Kidney (tissue), 14 donors: Measurements from ENCODE around the gene DNASE1L2. TPM values are rescaled to one million over a fixed set of nuclear protein-coding genes. Genes with fewer than 3 reads are reported as not detected.

Source experiments
- DNase-seq, 5 donors: peaks; one replicate each; pipeline ENCODE4 v3.0.0-alpha.2; 2013 to 2020
- FAIRE-seq: peaks from 2 replicates; lab custom pipeline; 2012; peaks lifted over from hg19 to GRCh38; lab: Jason Lieb, UNC
- H3K27ac ChIP-seq, 2 donors: one replicate each; pipeline ENCODE4 v1.7.0; 2013; ENCODE audit warnings: low read depth in 2 of 2, low read length in 2 of 2, inconsistent platforms in 1 of 2
- H3K27me3 ChIP-seq: one replicate; pipeline ENCODE4 v1.7.1; 2013; ENCODE audit warnings: low read length, inconsistent platforms; ENCODE audit not compliant: control insufficient read depth, insufficient read depth
- H3K36me3 ChIP-seq, 3 donors: one replicate each; pipeline versions ENCODE4 v1.7.0 to v1.7.1; 2013; ENCODE audit warnings: low read length in 3 of 3, control low read depth in 1 of 3, inconsistent platforms in 1 of 3; ENCODE audit not compliant: insufficient read depth in 3 of 3, control insufficient read depth in 2 of 3
- H3K4me1 ChIP-seq, 3 donors: one replicate each; pipeline versions ENCODE4 v1.7.0 to v1.7.1; 2013; ENCODE audit warnings: low read length in 3 of 3, inconsistent platforms in 1 of 3, low read depth in 1 of 3; ENCODE audit not compliant: control insufficient read depth in 2 of 3, insufficient read depth in 2 of 3
- H3K4me3 ChIP-seq, 3 donors: one replicate each; pipeline versions ENCODE4 v1.7.0 to v1.8.1; 2013; ENCODE audit warnings: low read length in 3 of 3, control low read depth in 1 of 3, inconsistent platforms in 1 of 3
- H3K9ac ChIP-seq, 3 donors: one replicate each; pipeline versions ENCODE4 v1.7.0 to v1.7.1; 2013; ENCODE audit warnings: low read length in 3 of 3, control low read depth in 1 of 3, inconsistent platforms in 1 of 3
- H3K9me3 ChIP-seq, 3 donors: one replicate each; pipeline versions ENCODE4 v1.7.0 to v1.7.1; 2013; ENCODE audit warnings: low read length in 3 of 3, control low read depth in 1 of 3, inconsistent platforms in 1 of 3; ENCODE audit not compliant: control insufficient read depth in 2 of 3, insufficient read depth in 1 of 3
- CTCF ChIP-seq: IDR thresholded peaks from 3 replicates; pipeline ENCODE4 v1.5.1; 2012; ENCODE audit warnings: mild to moderate bottlenecking, moderate library complexity, borderline replicate concordance; ENCODE audit not compliant: insufficient read depth; ENCODE audit errors: extremely low read depth
- intact Hi-C: fragments of 100-400 bp; cut with DNase I; formaldehyde crosslinking; loops from one replicate; pipeline ENCODE4 v1.11.1; 2022
- polyA plus RNA-seq: library from polyadenylated mRNA; stranded (reverse); fragments of 350-450 nt; fragmentation: Illumina TruSeq; extraction: RNeasy Lipid Tissue Mini Kit (QIAGEN cat#74804); gene quantifications from one replicate; pipeline ENCODE4 v1.2.3, GENCODE V29; 2014; ENCODE audit warnings: low read depth, low replicate concordance; ENCODE audit not compliant: insufficient read depth
- total RNA-seq: library from RNA; stranded (reverse); fragmentation: NEBNext Ultra II Directional; extraction: Animal tissue kit (Norgen Biotek cat#: 25700); gene quantifications from one replicate; pipeline ENCODE4 v1.2.1, GENCODE V29; 2021
- donor health status: control.
- donor health status: control.
- donor health status: control.
- donor health status: control.
- donor health status: control.
- donor health status: DM: yes; HTN: yes; CAD: no.
- donor health status: Normal renal cell carcinoma (clear cell type).

DNASE1L2 gene
- total and polyA plus RNA-seq, 2 donors from 2014 or later, result 0.88 TPM

DNA sequence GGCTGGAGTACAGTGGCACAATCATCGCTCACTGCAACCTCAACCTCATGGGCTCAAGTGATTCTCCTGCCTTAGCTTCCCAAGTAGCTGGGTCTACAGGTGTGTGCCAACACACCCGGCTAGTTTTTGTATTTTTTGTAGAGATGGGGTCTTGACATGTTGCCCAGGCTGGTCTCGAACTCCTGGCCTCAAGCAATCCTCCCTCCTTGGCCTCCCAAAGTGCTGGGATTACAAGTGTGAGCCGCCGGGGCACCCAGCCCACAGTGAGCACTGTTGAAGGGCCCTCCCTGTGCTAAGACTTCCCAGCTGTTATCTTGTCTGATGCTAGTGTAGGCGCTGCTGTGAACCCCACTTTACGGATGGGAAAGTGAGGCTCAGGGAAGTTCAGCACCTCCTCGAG is 47.8 kb upstream of the DNASE1L2 start:
- Histone ChIP-seq H3K36me3 (no peaks in the 10 kb centered on the region), H3K27me3 (no peaks in the 10 kb centered on the region), H3K4me3 (no peak overlapping the region), H3K9ac (no peak overlapping the region), H3K9me3 (no peaks in the 10 kb centered on the region), H3K4me1 (no peaks in the 10 kb centered on the region), H3K27ac (no peak overlapping the region)
- no peak for TF ChIP-seq CTCF
- intact Hi-C loops, result no loop called here
- DNase-seq (no peak), FAIRE-seq (no peak)

GRCh38 chr16:2189252-2189893 is 46.9 kb upstream of the DNASE1L2 start:
- no peak for FAIRE-seq
- TF ChIP-seq CTCF, result no peak

GRCh38 chr16:2190002-2190658 is 46.1 kb upstream of the DNASE1L2 start:
- no peaks in the 10 kb centered on the region for H3K36me3 ChIP-seq
- no peaks in the 10 kb centered on the region for H3K9me3 ChIP-seq
- intact Hi-C loops, result no loop called here
- no peak overlapping the region for H3K4me3 ChIP-seq
- H3K4me1 ChIP-seq, result peaks cover 0 to 2% (median 0%) of the 10 kb centered on the region in 3 donors
- no peak overlapping the region for H3K27ac ChIP-seq
- no peaks in the 10 kb centered on the region for H3K27me3 ChIP-seq
- H3K9ac ChIP-seq, result no peak overlapping the region
- TF ChIP-seq CTCF, result no peak
- no peak for FAIRE-seq
- no peak for DNase-seq

More at GRCh38 chr16:2189252-2189893, 46.9 kb upstream of the DNASE1L2 start:
- H3K36me3 ChIP-seq, result no peaks in the 10 kb centered on the region
- no peaks in the 10 kb centered on the region for H3K27me3 ChIP-seq
- intact Hi-C loops, result no loop called here
- no peak for DNase-seq
- H3K4me3 ChIP-seq, result no peak overlapping the region
- no peak overlapping the region for H3K9ac ChIP-seq
- H3K27ac ChIP-seq, result no peak overlapping the region
- H3K9me3 ChIP-seq, result no peaks in the 10 kb centered on the region
- no peaks in the 10 kb centered on the region for H3K4me1 ChIP-seq
